Right kidney (tissue), 9 donors: ENCODE results near the gene ATAD5.
"Not testable (repeated sequence)": the region's sequence is repeated elsewhere in the genome, so short reads cannot be mapped to it uniquely, and the experiment has no call there.

Experiments
- DNase-seq: peaks from one replicate; pipeline ENCODE4 v3.0.0-alpha.2; 2016
- long read RNA-seq, 8 donors: transcript quantifications; one replicate each; lab custom pipeline, GENCODE V29; 2026

The ATAD5 gene
- long read RNA-seq, donor 1, partial matches to known transcripts = 20 of 34 reads
- long read RNA-seq, donor 1, other reads (novel, unspliced or antisense) = 14 of 34 reads
- long read RNA-seq, donor 2 = 0 reads
- long read RNA-seq, donor 3, partial matches to known transcripts = 6 of 6 reads
- long read RNA-seq, donor 3, other reads (novel, unspliced or antisense) = 0 of 6 reads
- long read RNA-seq, donor 4, partial matches to known transcripts = 8 of 19 reads
- long read RNA-seq, donor 4, other reads (novel, unspliced or antisense) = 11 of 19 reads
- long read RNA-seq, donor 5, partial matches to known transcripts = 0 of 10 reads
- long read RNA-seq, donor 5, other reads (novel, unspliced or antisense) = 10 of 10 reads
- long read RNA-seq, donor 6, partial matches to known transcripts = 102 of 102 reads
- long read RNA-seq, donor 6, other reads (novel, unspliced or antisense) = 0 of 102 reads
- long read RNA-seq, donor 7 = 0 reads
- long read RNA-seq, donor 8, partial matches to known transcripts = 5 of 6 reads
- long read RNA-seq, donor 8, other reads (novel, unspliced or antisense) = 0 of 6 reads

GRCh38 chr17:30831663-30832437 is at the start of gene ATAD5:
Gene ATAD5, plus strand, starts transcription at chr17:30831966. Its CDS starts 382 bp downstream, at chr17:30832348.
- peak; percentile 84 for DNase-seq

GRCh38 chr17:30782206-30782605 is 49.6 kb upstream of the ATAD5 start:
- no peak for DNase-seq

GRCh38 chr17:30788918-30789317 is 42.8 kb upstream of the ATAD5 start:
- DNase-seq = no peak

GRCh38 chr17:30790279-30790678 is 41.5 kb upstream of the ATAD5 start:
- DNase-seq = no peak

- DNase-seq = no peak
Observed at GRCh38 chr17:30793282-30793977, 38.3 kb upstream of the ATAD5 start.

- DNase-seq = no peak
Observed at GRCh38 chr17:30794372-30794771, 37.4 kb upstream of the ATAD5 start.

- DNase-seq = no peak
Observed at GRCh38 chr17:30796016-30796415, 35.8 kb upstream of the ATAD5 start.

- DNase-seq = no peak
Observed at GRCh38 chr17:30801671-30802070, 30.1 kb upstream of the ATAD5 start.

- no peak for DNase-seq
Observed at GRCh38 chr17:30805944-30806456, 25.8 kb upstream of the ATAD5 start.

- DNase-seq = no peak
Observed at GRCh38 chr17:30807896-30808295, 23.9 kb upstream of the ATAD5 start.

- DNase-seq = no peak
Observed at GRCh38 chr17:30808785-30809286, 22.9 kb upstream of the ATAD5 start.

GRCh38 chr17:30809867-30810266 is 21.9 kb upstream of the ATAD5 start:
- DNase-seq = no peak

GRCh38 chr17:30812218-30813177 is 19.3 kb upstream of the ATAD5 start:
- no peak for DNase-seq

GRCh38 chr17:30814236-30814635 is 17.5 kb upstream of the ATAD5 start:
- DNase-seq = not testable (repeated sequence)

GRCh38 chr17:30814860-30815259 is 16.9 kb upstream of the ATAD5 start:
- DNase-seq = not testable (repeated sequence)

GRCh38 chr17:30816165-30816564 is 15.6 kb upstream of the ATAD5 start:
- DNase-seq = no peak

GRCh38 chr17:30819971-30820705 is 11.6 kb upstream of the ATAD5 start:
- DNase-seq = no peak

GRCh38 chr17:30821871-30822723 is 9.7 kb upstream of the ATAD5 start:
- DNase-seq = no peak

GRCh38 chr17:30822919-30823318 is 8.8 kb upstream of the ATAD5 start:
- DNase-seq = not testable (repeated sequence)
